ENCODE measurements around the gene ZMAT3.

ZMAT3 gene

DNA sequence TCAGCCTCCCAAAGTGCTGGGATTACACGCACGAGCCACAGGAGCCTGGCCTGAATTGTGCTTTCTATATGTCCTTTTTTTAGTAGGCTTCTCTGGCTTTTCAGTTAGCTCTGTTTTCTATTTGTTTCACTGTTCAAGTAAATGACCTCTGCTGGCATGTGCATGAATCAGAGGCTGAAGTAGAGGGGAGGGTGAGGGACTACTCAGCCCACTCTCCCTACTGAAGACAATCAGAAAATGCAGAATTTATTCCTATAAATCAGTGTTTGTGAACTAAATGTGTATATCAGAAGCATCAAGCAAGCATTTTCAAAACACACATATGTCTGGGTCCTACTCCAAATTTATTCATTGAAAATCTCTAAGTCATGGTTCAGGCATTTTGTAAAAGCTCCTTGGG, 45.0 kb downstream of the ZMAT3 start:
- no peak for DNase-seq (ENCODE audit: low read depth in 2 of 2, low spot score in 1 of 2)

GRCh38 chr3:179021119-179021903, 50.3 kb downstream of the ZMAT3 start:
- DNase-seq (ENCODE audit: low read depth in 2 of 2, low spot score in 1 of 2), result no peak

DNA sequence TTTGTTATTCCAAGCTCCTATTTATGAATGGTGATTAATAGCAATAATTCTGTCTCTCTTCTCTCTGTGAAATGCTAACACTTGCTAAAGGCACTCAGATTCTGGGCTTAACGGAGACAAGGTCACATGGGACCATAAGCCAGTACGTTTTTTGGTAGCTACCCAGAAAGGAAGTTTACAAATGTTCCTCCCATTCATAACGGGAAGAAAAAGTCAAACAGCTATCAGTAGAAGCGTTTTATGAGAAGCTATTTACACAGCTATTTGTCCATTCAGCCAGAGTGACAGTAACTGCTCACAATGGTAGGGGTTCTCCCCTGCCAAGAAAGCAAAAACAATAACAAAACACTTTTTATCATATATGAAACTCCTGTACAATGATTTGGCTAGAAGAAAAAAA, 51.5 kb downstream of the ZMAT3 start:
- DNase-seq (ENCODE audit: low read depth in 2 of 2, low spot score in 1 of 2), result no peak

DNA sequence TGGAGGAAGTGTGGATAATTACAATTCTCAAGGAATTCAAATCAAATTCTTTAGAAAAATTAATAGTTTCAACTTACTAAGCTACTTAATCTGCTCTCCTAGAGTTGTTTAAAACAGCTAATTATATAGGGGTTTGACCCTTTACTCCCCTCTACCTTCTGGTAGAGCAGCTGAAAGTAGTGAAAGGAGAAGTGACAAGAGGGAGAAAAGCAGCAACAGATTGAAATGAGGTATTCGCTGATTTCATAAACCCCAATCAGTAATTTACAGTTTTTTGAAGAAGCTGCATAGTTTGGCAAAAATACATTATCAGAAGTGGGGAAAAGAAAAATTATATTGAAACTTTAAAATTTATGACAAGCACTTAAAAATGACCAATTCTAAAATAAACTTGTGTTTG, 52.8 kb downstream of the ZMAT3 start:
- DNase-seq (ENCODE audit: low read depth in 2 of 2, low spot score in 1 of 2), result no peak

GRCh38 chr3:179016979-179017670, 54.5 kb downstream of the ZMAT3 start:
- no peak for DNase-seq (ENCODE audit: low read depth in 2 of 2, low spot score in 1 of 2)

- DNase-seq (ENCODE audit: low read depth in 2 of 2, low spot score in 1 of 2), result peak; percentile 17 to 40
Measured at GRCh38 chr3:179015551-179016020, 56.0 kb downstream of the ZMAT3 start.

GRCh38 chr3:179005706-179006105, 65.9 kb downstream of the ZMAT3 start:
- no peak for DNase-seq (ENCODE audit: low read depth in 2 of 2, low spot score in 1 of 2)

- no peak for DNase-seq (ENCODE audit: low read depth in 2 of 2, low spot score in 1 of 2)
Measured at GRCh38 chr3:179005213-179005612, 66.4 kb downstream of the ZMAT3 start.

- no peak for DNase-seq (ENCODE audit: low read depth in 2 of 2, low spot score in 1 of 2)
Measured at GRCh38 chr3:179000659-179001058, 71.0 kb downstream of the ZMAT3 start.

DNA sequence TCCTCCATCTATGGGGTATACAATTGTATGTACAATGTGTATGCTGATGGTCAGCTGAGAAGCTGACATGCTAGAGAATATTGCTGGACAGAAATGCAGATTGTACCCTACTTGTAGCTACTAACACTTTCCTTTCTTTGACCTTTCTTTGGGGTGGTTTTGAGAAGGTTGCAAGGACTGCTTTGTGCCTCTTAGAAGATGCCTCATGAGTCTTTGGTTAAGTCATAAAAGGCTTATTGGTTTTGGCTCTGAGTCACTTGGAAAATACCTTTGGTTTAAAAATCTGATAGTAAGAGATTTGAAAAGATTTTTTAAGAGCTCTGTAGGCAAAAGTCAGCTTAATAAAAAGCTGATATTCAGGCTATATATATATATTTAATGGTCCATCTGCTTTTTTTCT, 71.5 kb downstream of the ZMAT3 start:
- no peak for DNase-seq (ENCODE audit: low read depth in 2 of 2, low spot score in 1 of 2)

DNA sequence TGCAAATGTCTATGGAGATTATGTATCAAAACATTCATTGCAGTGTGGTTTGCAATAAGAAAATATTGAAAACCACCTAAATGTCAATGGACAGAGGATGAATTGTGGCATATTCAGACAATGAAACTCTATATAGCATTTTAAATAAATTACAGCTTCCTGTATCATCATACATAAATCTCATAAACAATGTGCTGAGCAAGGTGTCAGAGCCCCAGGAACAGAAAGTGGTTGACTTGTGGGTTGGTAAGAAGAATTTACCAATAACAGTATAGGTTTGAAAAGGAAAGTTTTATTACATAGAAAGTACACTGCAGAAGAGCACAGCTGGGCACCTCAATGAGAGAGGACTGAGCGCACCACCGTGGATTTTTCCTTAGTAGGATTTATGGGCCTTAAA, 75.2 kb downstream of the ZMAT3 start:
- no peak for DNase-seq (ENCODE audit: low read depth in 2 of 2, low spot score in 1 of 2)

DNA sequence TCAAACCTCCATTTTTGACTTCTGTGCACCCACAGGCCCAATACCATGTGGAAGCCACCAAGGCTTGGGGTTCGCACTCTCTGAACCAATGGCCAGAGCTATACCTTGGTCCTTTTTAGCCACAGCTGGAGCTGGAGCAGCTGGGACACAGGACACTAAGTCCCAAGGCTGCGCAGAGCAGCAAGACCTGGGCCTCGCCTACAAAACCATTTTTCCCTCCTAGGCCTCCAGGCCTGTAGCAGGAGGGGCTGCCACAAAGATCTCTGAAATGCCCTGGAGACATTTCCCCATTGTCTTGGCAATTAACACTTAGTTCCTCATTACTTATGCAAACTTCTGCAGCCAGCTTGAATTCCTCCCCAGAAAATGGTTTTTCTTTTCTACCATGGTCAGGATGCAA, 81.3 kb downstream of the ZMAT3 start:
- no peak for DNase-seq (ENCODE audit: low read depth in 2 of 2, low spot score in 1 of 2)

DNA sequence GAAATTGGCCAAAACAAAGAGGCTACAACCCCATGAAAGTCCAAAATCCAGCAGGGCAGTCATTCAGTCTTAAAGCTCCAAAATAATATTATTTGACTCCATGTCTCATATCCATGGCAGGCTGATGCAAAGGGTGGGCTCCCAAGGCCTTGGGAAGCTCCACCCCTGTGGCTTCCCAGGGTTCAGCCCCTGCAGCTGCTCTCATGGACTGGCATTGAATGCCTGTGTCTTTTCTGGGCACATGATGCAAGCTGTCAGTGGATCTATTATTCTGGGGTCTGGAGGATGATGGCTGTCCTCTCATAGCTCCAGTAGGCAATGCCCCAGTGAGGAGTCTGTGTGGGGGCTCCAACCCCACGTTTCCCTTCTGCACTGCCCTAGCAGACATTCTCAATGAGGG, 81.8 kb downstream of the ZMAT3 start:
- no peak for DNase-seq (ENCODE audit: low read depth in 2 of 2, low spot score in 1 of 2)

DNA sequence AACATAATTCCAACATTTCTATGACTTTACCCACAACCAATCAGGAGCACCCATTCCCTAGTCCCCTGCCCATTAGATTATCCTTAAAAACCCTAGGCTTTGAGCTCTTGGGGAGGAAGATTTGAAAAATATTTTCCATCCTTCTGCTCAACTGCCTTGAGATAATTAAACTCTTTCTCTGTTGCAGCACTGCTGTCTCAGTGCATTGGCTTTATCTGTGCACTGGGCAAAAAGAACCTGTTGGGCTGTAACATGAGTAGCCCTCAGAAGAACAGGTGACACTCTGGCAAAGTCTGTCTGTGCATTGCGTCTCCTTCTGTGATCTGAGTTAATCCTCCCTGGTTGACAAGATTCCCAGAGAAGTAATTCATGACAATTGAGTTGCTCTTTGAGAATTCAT, 83.9 kb downstream of the ZMAT3 start:
- DNase-seq (ENCODE audit: low read depth in 2 of 2, low spot score in 1 of 2), result no peak

- no peak for DNase-seq (ENCODE audit: low read depth in 2 of 2, low spot score in 1 of 2)
Measured at GRCh38 chr3:178986456-178986855, 85.2 kb downstream of the ZMAT3 start.

DNA sequence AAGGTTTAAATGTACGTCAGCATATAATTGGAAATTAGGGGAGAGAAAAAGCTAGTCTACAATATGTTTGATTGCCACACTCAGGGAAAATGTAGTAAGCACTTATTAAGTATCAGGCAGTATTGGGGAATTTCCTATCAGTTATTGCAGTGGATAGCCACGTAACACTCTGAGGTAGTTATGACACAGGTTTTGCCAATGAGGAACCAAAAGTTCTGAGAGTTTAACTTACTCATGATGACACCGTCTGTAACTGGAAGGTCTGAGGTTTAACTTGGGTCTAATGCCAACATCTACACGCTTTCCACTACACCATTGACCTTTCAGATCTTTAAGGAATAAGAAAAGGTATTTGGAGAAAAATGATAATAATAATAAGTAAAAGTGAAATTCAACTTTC, 89.5 kb downstream of the ZMAT3 start:
- no peak for DNase-seq (ENCODE audit: low read depth in 2 of 2, low spot score in 1 of 2)

DNA sequence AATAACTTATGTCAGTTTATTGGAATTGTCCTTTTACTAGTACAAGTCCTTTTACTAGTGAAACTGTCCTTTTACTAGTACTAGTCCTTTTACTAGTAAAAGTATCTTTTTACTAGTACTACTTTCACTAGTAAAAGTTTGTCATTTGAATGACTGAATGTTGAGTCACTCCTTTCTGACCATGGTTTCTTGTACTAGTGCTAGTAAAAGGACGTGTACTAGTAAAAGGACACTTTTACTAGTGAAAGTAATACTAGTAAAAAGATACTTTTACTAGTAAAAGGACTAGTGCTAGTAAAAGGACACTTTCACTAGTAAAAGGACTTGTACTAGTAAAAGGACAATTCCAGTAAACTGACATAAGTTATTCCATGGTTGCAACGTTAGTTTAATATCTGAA, 96.3 kb downstream of the ZMAT3 start:
- DNase-seq (ENCODE audit: low read depth in 2 of 2, low spot score in 1 of 2), result no peak

GRCh38 chr3:178971614-178972013, 100.0 kb downstream of the ZMAT3 start:
- DNase-seq (ENCODE audit: low read depth in 2 of 2, low spot score in 1 of 2), result no peak

DNA sequence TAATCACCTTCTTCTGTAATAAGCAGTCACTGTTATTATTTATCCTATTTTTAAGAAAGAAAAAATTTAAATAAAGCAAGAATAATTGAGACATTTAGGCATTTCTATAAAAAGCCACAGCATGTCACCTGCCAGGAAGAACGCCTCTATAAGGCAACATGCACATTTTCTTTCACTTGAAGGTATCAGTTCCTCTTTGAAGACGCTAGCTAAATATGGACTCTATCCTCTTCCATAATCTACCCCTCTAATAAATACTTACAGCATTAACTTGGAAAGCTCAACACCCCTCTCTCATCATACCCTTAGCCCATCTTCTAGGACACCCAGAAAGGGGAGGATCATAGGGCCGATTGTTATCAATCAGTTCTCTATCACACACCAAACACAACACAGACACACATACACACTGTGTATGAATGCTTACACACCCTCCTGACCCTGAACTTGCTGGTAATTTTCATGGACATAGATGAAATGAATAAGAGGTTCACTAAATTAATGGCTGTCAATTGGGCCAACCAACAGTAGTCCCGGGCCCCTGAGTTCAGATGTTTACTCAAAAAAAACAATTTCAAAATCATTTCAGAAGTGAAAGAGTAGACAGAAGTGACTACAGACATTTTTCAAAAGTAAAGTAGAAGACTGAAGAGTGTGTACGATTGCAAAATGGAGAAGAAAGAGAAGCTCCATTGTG, 102.5 kb downstream of the ZMAT3 start:
- no peak for DNase-seq (ENCODE audit: low read depth in 2 of 2, low spot score in 1 of 2)

All from stimulated activated CD8-positive, alpha-beta memory T cell treated with anti-CD3 and anti-CD28 coated beads, Interleukin-4, amount 100 ng/mL, for 1 hour (primary cell).